ENCODE results near the gene HNRNPA1.
"Not testable (repeated sequence)": the region's sequence is repeated elsewhere in the genome, so short reads cannot be mapped to it uniquely, and the experiment has no call there.

Gene HNRNPA1

DNA sequence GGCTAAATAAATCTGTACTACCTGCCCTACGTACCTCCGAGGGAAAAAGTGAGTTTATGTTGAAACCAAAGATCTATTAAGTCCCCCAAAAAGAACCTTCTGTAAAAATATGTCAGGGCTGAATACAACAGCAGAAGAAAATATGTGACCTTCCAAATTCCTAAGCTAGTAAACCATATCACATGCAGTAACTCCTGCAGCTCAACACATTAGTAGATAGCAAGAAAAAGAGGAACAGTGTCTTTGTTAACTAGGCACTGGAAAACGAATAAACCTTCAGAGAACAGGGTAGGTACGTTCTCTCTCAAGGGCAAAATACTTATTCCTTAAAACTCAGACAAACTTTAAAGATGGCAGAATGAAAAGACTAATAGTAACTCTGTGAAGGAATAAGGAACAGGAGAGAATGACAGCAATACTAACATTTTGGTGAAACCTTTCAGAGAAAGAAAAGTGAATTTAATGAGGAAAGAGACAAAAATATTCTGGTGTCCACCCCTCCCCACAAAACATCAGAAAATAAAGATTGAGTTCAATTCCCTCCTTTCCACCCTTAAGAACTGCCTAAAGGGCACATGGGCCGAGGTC is 18.6 kb upstream of the HNRNPA1 start:
- Mint-ChIP-seq H3K4me3 (no peak overlapping the region), H3K4me1 (peaks cover 26% of the 10 kb centered on the region), H3K27ac (no peak overlapping the region), H3K36me3 (peaks cover 11% of the 10 kb centered on the region), H3K9me3 (no peaks in the 10 kb centered on the region)
- DNase-seq (ENCODE audit: low spot score in 2 of 2), result no peak
- ATAC-seq, result no peak

DNA sequence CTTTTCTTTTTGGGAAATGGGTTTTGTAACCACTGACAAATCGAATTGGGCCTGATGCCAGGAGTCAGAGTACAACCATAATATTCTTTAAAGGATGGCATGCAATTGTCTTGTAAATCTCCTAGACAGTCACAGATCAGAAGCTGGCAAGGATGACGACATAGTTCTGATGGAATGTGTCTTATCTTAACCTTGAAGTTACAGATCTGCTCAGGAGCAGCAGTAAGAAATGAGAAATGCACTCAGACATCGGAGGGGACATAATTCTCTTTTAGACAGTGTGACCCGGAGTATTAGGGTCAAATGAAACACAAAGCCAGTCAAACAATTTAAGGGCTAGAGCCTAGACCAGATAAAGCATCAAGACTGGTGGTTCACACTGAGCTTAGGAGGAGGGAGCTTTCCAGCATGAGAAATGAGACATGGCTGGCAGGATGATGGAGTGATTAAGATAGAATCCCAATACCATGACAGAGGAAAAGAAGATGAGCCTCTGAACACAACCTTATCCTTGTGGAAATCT is 18.1 kb upstream of the HNRNPA1 start:
- no peak overlapping the region for H3K27ac Mint-ChIP-seq
- no peak overlapping the region for H3K4me3 Mint-ChIP-seq
- ATAC-seq (no peak), DNase-seq (ENCODE audit: low spot score in 2 of 2) (no peak)
- peaks cover 6% of the 10 kb centered on the region for H3K36me3 Mint-ChIP-seq
- no peaks in the 10 kb centered on the region for H3K9me3 Mint-ChIP-seq
- peaks cover 26% of the 10 kb centered on the region for H3K4me1 Mint-ChIP-seq

GRCh38 chr12:54265364-54265812 is 15.1 kb upstream of the HNRNPA1 start:
- Mint-ChIP-seq H3K4me3 (no peak overlapping the region), H3K9me3 (no peaks in the 10 kb centered on the region), H3K27ac (no peak overlapping the region), H3K36me3 (peaks cover 5% of the 10 kb centered on the region), H3K4me1 (peaks cover 28% of the 10 kb centered on the region)
- ATAC-seq (no peak), DNase-seq (ENCODE audit: low spot score in 2 of 2) (no peak)

DNA sequence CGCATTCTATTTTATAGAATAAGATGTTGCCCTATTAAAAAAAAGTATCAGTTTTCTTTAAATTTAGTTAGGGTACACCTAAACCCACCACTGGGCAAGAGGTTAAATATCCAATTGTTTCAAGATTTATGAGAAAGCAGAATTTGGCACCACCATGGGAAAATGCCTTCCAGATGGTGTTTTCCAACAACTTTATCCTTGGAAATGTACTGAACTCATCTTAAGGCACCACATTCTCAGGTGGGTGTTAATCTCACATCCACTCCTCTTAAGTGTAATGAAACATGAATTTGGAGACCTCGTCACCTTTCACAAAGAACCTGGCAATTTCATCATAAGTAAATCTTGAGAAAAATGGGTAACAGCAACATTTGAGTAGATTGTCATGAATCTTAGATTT is 13.7 kb upstream of the HNRNPA1 start:
- ATAC-seq (no peak), DNase-seq (ENCODE audit: low spot score in 2 of 2) (no peak)
- Mint-ChIP-seq H3K4me1 (peaks cover 41% of the 10 kb centered on the region), H3K9me3 (no peaks in the 10 kb centered on the region), H3K36me3 (peaks cover 17% of the 10 kb centered on the region), H3K4me3 (no peak overlapping the region), H3K27ac (no peak overlapping the region)

DNA sequence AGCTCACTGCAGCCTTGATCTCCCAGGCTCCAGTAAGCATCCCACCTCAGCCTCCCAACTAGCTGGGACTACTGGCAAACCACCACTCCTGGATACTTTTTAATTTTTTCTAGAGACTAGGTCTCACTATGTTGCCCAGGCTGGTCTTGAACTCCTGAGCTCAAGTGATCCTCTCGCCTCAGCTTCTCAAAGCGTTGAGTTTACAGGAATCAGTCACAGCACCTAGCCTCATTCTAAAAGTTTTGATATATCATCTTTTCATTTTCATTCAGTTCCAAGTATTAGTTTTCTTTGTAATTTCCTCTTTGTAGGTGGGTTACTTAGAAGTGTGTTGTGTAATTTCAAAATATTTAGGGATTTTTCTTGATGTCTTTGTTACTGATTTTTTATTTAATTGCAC is 10.2 kb upstream of the HNRNPA1 start:
- Mint-ChIP-seq H3K36me3 (peaks cover 39% of the 10 kb centered on the region), H3K4me1 (peaks cover 47% of the 10 kb centered on the region), H3K9me3 (no peaks in the 10 kb centered on the region), H3K27ac (peak overlapping the region; percentile 86), H3K4me3 (peak overlapping the region; percentile 47)
- no peak for DNase-seq (ENCODE audit: low spot score in 2 of 2)
- ATAC-seq, result peak; percentile 68

DNA sequence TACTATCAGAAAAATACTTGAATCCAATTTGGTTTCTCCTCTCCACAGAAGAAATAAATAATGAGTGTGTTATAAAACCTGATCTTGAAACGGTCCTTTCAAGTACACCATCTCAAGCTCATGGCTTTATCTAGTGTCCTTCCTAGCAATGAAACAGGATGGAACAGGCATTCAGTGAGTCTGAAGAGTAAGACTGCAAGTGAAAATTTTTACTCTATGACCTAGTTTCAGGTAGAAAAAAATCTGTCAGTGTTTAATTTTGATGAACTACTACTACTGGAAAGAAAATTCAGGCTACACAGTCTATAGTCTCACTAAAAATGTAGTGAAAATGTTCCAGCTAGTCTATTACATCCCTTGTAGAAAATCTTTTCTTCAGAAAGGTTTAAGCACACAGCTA is 8.3 kb upstream of the HNRNPA1 start:
- ATAC-seq (peak; percentile 93), DNase-seq (ENCODE audit: low spot score in 2 of 2) (no peak)
- H3K36me3 Mint-ChIP-seq, result peaks cover 39% of the 10 kb centered on the region
- H3K9me3 Mint-ChIP-seq, result no peaks in the 10 kb centered on the region
- peak overlapping the region; percentile 67 for H3K27ac Mint-ChIP-seq
- peaks cover 60% of the 10 kb centered on the region for H3K4me1 Mint-ChIP-seq
- peak overlapping the region; percentile 47 for H3K4me3 Mint-ChIP-seq

- ATAC-seq (no peak), DNase-seq (ENCODE audit: low spot score in 2 of 2) (no peak)
- no peaks in the 10 kb centered on the region for H3K9me3 Mint-ChIP-seq
- no peak overlapping the region for H3K4me3 Mint-ChIP-seq
- H3K36me3 Mint-ChIP-seq, result peaks cover 39% of the 10 kb centered on the region
- no peak overlapping the region for H3K27ac Mint-ChIP-seq
- peaks cover 70% of the 10 kb centered on the region for H3K4me1 Mint-ChIP-seq
Measured at GRCh38 chr12:54273981-54274380, 6.5 kb upstream of the HNRNPA1 start.

GRCh38 chr12:54276368-54276767 is 4.2 kb upstream of the HNRNPA1 start:
- peak overlapping the region; percentile 58 for H3K27ac Mint-ChIP-seq
- no peak overlapping the region for H3K4me3 Mint-ChIP-seq

DNA sequence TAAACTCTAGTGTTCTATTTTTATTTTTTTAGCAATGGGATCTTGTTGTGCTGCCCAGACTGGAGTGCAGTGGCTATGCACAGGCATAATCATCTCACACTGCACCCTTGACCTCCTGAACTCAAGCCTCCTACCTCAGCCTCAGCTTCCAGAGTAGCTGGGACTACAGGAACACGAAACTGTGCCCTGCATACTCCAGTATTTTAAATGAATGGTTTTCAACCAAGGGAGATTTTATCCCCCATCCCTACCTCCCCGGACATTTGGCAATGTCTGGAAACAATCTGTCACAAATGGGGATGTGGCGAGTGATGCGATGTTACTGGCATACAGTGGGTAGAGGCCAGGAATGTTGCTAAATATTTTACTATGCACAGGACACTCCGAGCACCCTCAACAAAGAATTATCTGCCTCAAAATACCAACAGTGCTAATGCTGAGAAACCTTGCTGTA is 2.7 kb upstream of the HNRNPA1 start:
- ATAC-seq (no peak), DNase-seq (ENCODE audit: low spot score in 2 of 2) (no peak)
- Mint-ChIP-seq H3K36me3 (peaks cover 13% of the 10 kb centered on the region), H3K27ac (no peak overlapping the region), H3K4me1 (peaks cover 44% of the 10 kb centered on the region), H3K9me3 (no peaks in the 10 kb centered on the region), H3K4me3 (no peak overlapping the region)

More at GRCh38 chr12:54276368-54276767, 4.2 kb upstream of the HNRNPA1 start:
- Mint-ChIP-seq H3K36me3 (peaks cover 27% of the 10 kb centered on the region), H3K9me3 (no peaks in the 10 kb centered on the region), H3K4me1 (peaks cover 50% of the 10 kb centered on the region)
- DNase-seq (ENCODE audit: low spot score in 2 of 2), result no peak
- no peak for ATAC-seq

DNA sequence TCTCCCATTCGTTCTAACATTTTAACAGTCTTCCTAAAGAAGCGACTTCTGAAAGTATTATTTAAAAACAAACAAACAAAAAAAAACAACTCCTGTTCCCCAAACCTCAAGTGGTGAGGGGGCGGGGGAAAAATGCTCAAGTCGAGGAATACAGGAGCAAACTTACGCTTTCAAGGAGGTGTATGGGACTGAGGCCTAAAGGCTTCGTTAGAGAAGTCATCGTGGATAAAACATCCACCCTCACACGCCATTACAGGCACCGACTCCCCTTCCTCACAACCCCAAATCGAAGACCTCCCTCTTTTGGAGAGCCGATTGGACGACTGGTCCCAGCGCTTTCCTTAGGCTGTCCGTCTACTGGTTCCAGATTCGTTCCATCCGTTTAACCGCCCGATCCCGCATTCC is 1.3 kb upstream of the HNRNPA1 start:
- H3K27ac Mint-ChIP-seq, result no peak overlapping the region
- peaks cover 45% of the 10 kb centered on the region for H3K4me1 Mint-ChIP-seq
- no peaks in the 10 kb centered on the region for H3K36me3 Mint-ChIP-seq
- H3K4me3 Mint-ChIP-seq, result no peak overlapping the region
- no peak for ATAC-seq
- no peak for DNase-seq (ENCODE audit: low spot score in 2 of 2)
- H3K9me3 Mint-ChIP-seq, result no peaks in the 10 kb centered on the region

- DNase-seq (ENCODE audit: low spot score in 2 of 2) (peak; percentile 98 to 100), ATAC-seq (peak; percentile 84)
- Mint-ChIP-seq H3K9me3 (no peaks in the 10 kb centered on the region), H3K4me1 (peaks cover 51% of the 10 kb centered on the region), H3K27ac (no peak within 1 kb of the TSS), H3K4me3 (no peak within 1 kb of the TSS), H3K36me3 (no peaks in the 10 kb centered on the region)
Measured at GRCh38 chr12:54279632-54280467, 676 bp upstream of the HNRNPA1 start, which contains the start of gene CBX5. TSS of gene CBX5 (minus strand) at chr12:54280122. CDS start at chr12:54257650, 22,472 bp downstream.

GRCh38 chr12:54281261-54281638 is 724 bp downstream of the HNRNPA1 start:
- not testable (repeated sequence) for DNase-seq (ENCODE audit: low spot score in 2 of 2); ATAC-seq; H3K27ac Mint-ChIP-seq; H3K36me3 Mint-ChIP-seq; H3K9me3 Mint-ChIP-seq; H3K4me3 Mint-ChIP-seq
- H3K4me1 Mint-ChIP-seq, result peaks cover 55% of the 10 kb centered on the region

GRCh38 chr12:54281694-54282093 is 1.2 kb downstream of the HNRNPA1 start:
- H3K9me3 Mint-ChIP-seq, H3K4me3 Mint-ChIP-seq: not testable (repeated sequence)

GRCh38 chr12:54282949-54283593 is 2.5 kb downstream of the HNRNPA1 start:
- DNase-seq (ENCODE audit: low spot score in 2 of 2), result no peak
- ATAC-seq, result no peak
- Mint-ChIP-seq H3K36me3 (no peaks in the 10 kb centered on the region), H3K4me1 (peaks cover 54% of the 10 kb centered on the region), H3K9me3 (no peaks in the 10 kb centered on the region), H3K4me3 (no peak overlapping the region), H3K27ac (no peak overlapping the region)

More at GRCh38 chr12:54281694-54282093, 1.2 kb downstream of the HNRNPA1 start:
- not testable (repeated sequence) for H3K36me3 Mint-ChIP-seq; H3K27ac Mint-ChIP-seq; ATAC-seq; DNase-seq (ENCODE audit: low spot score in 2 of 2)
- peaks cover 51% of the 10 kb centered on the region for H3K4me1 Mint-ChIP-seq

DNA sequence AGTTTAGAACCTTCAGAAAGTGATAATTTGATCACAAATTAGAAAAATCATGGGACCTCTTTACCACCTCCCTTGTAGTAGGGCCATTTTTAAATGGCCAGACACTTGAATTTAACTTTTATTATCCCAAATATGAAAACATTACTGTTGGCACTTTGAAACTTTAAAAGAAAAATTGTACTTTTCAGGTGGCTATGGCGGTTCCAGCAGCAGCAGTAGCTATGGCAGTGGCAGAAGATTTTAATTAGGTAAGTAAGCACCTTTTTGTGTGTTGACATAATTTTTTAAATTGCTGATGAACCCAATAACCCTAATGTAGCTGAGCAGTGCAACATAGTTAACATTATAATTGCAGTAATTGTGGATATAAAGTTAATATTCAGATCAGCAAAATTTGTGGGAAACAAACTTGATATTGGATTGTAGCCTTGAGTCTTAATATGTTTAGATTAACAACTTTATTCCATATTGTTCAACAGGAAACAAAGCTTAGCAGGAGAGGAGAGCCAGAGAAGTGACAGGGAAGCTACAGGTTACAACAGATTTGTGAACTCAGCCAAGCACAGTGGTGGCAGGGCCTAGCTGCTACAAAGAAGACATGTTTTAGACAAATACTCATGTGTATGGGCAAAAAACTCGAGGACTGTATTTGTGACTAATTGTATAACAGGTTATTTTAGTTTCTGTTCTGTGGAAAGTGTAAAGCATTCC is 3.7 kb downstream of the HNRNPA1 start:
- not testable (repeated sequence) for H3K36me3 Mint-ChIP-seq; DNase-seq (ENCODE audit: low spot score in 2 of 2); H3K4me3 Mint-ChIP-seq; H3K27ac Mint-ChIP-seq; H3K9me3 Mint-ChIP-seq; ATAC-seq
- peaks cover 49% of the 10 kb centered on the region for H3K4me1 Mint-ChIP-seq
